ENCODE results near the gene MAP3K3.

GRCh38 chr17:63740464-63741142 lies 118.4 kb downstream of the MAP3K3 start:
- TF ChIP-seq CTCF (IDR thresholded peaks at IDR 0.05; ENCODE audit: low read depth, low read length) (no peak), MAX (IDR thresholded peaks at IDR 0.05; ENCODE audit: low read depth, low read length) (no peak), POLR2A (IDR thresholded peaks at IDR 0.05; ENCODE audit: extremely low read depth, insufficient read length) (no peak), MYC (IDR thresholded peaks at IDR 0.05; ENCODE audit: low read depth, low read length) (no peak)
